Fibroblast of pulmonary artery (primary cell): ENCODE results near the gene NDST1.

Source experiments
- DNase-seq: peaks from one replicate; pipeline ENCODE4 v3.0.0-alpha.2; 2010; ENCODE audit warnings: low read depth
- H3K4me3 ChIP-seq: replicated peaks from 2 replicates; pipeline ENCODE4 v1.5.1; 2011; ENCODE audit warnings: low read depth, mild to moderate bottlenecking, control low read depth, low read length, moderate library complexity
- TF ChIP-seq, protein P1 (sequence below): IDR thresholded peaks from 2 replicates; pipeline ENCODE4 v1.5.1; 2011; ENCODE audit warnings: mild to moderate bottlenecking, control low read depth, low read length, inconsistent platforms; ENCODE audit errors: missing control alignments

Gene NDST1

DNA sequence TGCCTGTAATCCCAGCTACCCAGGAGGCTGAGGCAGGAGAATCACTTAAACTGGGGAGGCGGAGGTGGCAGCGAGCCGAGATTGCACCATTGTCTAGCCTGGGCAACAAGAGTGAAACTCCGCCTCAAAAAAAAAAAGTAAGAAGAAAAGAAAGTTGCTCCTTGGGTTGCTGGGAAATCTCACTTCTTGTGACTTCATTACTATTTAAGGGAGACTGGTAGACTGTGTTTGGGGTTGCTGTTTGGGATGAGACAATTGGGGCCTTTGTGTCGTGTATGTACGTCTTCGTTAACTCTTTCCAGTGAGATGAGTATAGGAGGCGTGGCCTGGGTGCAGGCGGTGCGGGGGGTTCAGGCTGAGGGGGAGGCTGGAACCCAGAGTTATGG lies 11.6 kb downstream of the NDST1 start:
- TF ChIP-seq, protein P1, sequence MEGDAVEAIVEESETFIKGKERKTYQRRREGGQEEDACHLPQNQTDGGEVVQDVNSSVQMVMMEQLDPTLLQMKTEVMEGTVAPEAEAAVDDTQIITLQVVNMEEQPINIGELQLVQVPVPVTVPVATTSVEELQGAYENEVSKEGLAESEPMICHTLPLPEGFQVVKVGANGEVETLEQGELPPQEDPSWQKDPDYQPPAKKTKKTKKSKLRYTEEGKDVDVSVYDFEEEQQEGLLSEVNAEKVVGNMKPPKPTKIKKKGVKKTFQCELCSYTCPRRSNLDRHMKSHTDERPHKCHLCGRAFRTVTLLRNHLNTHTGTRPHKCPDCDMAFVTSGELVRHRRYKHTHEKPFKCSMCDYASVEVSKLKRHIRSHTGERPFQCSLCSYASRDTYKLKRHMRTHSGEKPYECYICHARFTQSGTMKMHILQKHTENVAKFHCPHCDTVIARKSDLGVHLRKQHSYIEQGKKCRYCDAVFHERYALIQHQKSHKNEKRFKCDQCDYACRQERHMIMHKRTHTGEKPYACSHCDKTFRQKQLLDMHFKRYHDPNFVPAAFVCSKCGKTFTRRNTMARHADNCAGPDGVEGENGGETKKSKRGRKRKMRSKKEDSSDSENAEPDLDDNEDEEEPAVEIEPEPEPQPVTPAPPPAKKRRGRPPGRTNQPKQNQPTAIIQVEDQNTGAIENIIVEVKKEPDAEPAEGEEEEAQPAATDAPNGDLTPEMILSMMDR, result no peak
- no peak overlapping the region for H3K4me3 ChIP-seq
- no peak for DNase-seq

DNA sequence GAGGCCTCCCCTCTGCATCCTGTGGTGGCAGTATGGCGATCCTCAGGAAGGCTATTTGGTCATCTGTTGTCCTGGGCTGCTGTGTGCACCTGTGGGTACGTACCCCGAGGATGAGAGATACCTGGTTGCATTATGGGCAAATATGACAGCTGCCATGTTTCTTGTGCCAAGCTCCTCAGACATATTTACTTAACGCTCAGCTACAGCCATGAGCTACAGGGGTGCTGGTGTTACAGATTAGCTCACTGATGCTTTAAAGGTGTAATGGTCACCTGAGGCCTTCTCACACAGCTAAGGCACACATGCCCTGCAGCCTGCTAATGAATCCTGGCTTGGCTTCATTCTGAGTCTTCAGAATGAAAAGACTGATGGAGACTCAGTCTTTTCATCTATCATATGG lies 12.0 kb downstream of the NDST1 start:
- TF ChIP-seq, protein P1, result no peak
- H3K4me3 ChIP-seq, result no peak overlapping the region
- DNase-seq, result no peak

DNA sequence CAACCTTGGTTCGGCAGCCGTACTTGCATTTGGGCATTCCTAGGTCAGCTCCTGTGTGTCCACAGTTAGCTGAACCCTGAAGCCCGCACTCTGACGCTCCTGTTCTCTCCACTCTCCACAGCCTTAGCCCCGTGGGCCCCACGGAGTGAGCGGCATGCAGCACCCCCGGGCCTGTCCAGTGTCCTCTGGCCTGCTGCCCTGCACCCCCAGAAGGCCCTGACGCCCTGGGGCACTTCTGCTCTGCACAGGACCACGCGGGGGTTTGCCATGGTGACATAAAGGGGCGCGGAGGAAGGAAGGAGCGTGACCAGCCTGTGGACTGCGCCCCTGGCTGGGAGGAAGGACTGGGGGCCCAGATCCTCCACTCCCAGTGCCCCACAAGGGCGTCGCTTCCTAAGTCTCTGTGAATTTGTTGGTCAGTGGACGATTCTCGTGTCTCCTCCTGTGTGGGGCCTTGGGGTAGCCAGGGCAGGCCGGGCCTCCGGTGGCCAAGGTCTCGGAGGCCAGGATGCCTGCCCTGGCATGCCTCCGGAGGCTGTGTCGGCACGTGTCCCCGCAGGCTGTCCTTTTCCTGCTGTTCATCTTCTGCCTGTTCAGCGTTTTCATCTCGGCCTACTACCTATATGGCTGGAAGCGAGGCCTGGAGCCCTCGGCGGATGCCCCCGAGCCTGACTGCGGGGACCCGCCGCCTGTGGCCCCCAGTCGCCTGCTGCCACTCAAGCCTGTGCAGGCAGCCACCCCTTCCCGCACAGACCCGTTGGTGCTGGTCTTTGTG lies 13.0 kb downstream of the NDST1 start:
- TF ChIP-seq, protein P1, result no peak
- no peak overlapping the region for H3K4me3 ChIP-seq
- no peak for DNase-seq

DNA sequence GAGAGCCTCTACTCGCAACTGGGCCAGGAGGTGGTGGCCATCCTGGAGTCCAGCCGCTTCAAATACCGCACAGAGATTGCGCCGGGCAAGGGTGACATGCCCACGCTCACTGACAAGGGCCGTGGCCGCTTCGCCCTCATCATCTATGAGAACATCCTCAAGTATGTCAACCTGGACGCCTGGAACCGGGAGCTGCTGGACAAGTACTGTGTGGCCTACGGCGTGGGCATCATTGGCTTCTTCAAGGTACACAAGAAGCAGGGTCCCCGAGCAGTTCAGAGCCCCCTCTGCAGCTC lies 13.5 kb downstream of the NDST1 start:
- DNase-seq, result no peak
- TF ChIP-seq, protein P1, result no peak
- H3K4me3 ChIP-seq, result no peak overlapping the region

DNA sequence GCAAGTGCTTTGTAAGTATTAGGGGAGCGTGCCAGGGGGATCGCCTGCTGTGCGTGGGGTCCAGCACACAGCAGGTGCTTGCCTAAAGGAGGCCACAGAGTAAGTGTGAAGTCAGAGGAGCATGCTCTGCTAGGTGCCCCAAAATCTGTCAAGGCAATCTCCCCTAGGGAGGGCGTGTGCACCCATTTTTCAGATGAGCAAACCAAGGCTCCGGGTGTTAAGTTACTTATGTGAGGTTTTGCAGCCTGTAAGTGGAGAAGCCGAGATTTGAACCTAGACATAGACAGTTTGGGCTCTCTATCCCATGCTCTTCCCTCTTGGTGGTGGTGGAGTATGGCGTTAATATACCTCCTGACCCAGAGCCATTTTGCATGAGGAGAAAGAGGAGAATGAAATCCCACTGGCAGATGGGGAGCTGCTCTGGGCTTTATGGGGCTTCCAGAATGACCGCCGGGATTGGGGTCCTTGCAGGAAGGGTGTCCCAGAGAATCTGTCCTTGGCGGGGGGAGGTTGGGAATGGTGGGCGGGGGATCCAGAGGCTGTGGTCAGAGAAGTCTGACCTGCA lies 14.1 kb downstream of the NDST1 start:
- TF ChIP-seq, protein P1, result no peak
- H3K4me3 ChIP-seq, result no peak overlapping the region
- no peak for DNase-seq

DNA sequence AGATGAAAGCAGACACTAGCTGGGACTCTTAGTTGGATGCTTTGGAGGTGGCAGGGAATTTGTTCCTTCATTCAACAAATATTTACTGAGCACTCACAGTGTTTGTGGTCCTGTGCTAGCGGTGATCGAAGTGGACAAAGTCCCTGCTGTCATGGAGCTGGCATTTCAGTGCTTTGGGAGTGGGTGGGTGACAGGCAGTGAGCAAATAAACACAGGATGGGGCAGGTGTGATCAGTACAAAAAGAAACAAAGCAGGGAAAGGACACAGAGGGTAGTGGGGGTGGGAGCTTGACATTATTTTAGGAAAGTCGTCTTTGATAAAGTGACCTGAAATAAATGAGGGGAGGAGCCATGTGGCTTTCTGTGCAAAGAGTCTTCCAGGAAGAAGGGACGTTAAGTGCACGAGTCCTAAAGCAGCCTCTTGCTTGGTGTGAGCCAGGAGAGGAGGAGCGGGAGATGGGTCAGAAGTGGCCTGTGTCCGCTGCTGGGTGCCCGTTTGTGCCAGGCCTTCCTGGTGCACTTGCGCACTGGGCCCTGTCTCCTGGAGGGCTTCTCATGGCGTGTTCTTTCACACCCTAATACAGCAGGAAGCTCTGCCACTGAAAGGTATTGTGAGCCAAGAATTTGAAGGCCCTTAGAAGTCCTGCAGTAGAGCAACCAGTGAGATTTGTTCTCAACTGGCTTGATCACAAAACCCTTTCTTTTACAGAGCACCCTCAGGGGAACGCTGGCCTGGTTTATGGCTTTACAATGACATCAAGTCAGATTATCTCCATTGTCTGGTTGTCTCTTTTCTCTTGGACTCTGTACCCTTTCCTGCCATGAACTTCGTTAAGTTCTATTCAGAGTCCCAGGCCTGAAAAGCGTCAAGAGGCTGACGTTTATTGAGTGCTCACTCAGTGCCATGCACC lies 14.8 kb downstream of the NDST1 start:
- TF ChIP-seq, protein P1, result no peak
- no peak overlapping the region for H3K4me3 ChIP-seq

More for the DNA sequence above, 14.8 kb downstream of the NDST1 start:
- no peak for DNase-seq
